GM18520 (cell line): ENCODE measurements around the gene LRBA.
"Not testable (repeated sequence)": the region's sequence is repeated elsewhere in the genome, so short reads cannot be mapped to it uniquely, and the experiment has no call there.

Source experiments
- ATAC-seq: cut with Tn5 transposase; IDR thresholded peaks from one replicate; pipeline ENCODE4 v1.9.1; 2021; ENCODE audit not compliant: unreplicated experiment

LRBA gene

GRCh38 chr4:150387981-150388380, 627.1 kb downstream of the LRBA start:
- ATAC-seq = no peak

- not testable (repeated sequence) for ATAC-seq
These were observed 628.7 kb downstream of the LRBA start for GRCh38 chr4:150386415-150386814.

GRCh38 chr4:150385606-150386005, 629.5 kb downstream of the LRBA start:
- ATAC-seq = no peak

DNA sequence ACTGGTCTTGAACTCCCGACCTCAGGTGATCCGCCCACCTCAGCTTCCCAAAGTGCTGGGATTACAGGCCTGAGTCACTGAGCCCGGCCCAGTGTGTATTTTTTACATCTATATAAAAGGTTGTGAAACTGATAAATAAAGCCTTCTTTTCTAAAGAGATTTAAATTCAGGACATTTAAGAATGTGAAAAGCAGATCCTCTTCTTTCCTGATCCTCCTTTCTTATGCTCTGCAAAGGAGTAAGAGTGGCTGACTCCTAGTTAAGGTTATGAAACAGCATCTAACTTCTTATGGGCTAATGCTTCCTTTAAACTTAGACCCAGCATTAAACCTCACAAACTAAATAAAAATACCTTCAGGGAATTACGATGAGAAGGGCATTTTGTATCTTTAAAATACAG, 630.8 kb downstream of the LRBA start:
- ATAC-seq = no peak

DNA sequence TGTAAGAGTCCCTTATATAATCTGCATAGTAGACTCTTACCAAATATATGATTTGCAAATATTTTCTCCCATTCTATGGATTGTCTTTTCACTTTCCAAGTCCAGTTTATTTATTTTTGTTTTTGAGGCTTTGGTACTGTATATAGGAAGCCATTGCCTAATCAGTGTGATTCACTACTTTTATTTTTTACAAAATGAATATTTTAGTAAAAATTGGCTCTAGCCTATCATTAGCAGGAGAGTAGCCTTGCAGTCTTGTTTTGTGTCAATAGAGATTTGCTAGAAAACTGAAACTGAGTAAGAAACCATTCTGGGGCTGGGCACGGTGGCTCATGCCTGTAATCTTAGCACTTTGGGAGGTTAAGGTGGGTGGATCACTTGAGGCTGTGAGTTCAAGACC, 633.1 kb downstream of the LRBA start:
- no peak for ATAC-seq

GRCh38 chr4:150381609-150382008, 633.5 kb downstream of the LRBA start:
- no peak for ATAC-seq

GRCh38 chr4:150381036-150381435, 634.0 kb downstream of the LRBA start:
- no peak for ATAC-seq

GRCh38 chr4:150379454-150379853, 635.6 kb downstream of the LRBA start:
- ATAC-seq = no peak

DNA sequence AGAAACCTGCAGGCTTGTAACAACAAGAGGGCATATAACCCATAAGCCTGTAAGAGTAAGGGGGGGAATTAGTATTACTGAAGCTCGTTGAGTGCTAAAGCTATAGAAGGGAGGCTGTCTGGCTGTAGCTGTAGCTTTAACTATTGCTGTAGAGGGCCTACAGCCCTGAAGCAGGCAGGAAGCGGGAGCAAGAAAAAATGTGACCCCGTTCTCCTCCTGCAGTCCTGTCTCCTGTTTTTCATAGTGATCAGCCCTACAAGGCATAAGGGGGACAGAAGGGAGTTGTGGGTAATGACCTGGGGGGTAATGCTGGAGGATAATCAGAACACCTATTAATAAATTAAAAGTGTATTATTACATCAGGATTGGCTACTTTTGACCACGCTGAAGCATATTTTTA, 640.1 kb downstream of the LRBA start:
- ATAC-seq = no peak

GRCh38 chr4:150371869-150372268, 643.2 kb downstream of the LRBA start:
- ATAC-seq = no peak

DNA sequence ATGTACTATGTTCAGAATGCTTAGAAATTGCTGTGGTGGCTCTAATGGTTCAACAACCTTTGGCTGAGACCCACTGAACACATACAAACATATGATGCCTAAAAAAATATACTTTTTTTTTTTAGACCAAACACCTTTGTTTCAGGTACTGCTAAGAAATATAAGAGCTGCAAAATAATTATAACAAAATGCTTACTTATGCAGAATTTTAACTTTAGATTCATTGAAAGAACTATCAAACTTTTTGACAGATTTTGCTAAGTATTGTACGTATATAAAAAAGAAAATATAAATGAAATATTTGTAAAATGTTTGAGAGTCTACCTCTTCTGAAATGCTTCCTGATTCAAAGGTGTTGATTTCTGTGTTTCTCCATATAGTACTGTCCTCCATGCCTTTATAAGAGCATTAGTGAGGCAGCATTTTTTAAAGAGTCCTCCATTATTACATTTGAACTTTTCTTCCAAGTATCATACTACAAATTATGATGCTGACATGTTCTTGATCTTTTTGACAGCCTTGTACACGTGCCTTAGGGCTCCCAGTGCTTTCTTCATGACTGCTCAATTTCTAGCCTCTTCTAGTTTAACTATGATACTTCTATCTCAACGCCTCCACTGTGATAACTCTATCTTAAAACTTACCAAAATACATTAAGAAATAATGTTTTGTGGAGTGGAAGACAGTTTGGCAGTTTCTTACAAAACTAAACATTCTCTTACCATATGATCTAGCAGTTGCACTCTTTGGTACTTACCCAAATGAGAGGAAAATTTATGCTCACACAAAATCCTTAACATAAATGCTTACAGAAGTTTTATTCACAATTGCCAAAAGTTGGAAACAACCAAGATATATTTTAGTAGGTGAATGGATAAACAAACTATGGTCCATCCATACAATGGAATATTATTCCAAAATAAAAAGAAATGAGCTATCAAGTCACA, 645.4 kb downstream of the LRBA start:
- ATAC-seq = no peak

DNA sequence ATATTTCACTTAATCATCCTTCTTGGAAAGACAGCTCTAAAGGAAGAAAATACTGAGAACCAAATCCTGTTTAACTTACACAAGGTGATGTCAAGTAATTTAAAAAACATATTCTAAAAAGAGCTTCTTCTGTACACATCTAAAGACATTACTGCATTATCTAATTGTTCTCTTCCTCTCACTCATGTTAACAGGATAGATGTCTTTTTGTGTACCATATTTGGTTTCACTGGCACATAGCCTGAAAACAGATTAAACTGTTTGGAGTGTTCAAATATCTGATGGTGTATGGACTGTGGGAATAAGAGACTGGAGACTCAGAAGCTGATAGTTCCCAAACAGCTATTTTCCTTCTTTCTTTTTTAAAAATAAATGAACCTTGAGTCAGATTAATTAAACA, 646.4 kb downstream of the LRBA start:
- no peak for ATAC-seq

GRCh38 chr4:150367326-150367725, 647.8 kb downstream of the LRBA start:
- ATAC-seq = no peak

DNA sequence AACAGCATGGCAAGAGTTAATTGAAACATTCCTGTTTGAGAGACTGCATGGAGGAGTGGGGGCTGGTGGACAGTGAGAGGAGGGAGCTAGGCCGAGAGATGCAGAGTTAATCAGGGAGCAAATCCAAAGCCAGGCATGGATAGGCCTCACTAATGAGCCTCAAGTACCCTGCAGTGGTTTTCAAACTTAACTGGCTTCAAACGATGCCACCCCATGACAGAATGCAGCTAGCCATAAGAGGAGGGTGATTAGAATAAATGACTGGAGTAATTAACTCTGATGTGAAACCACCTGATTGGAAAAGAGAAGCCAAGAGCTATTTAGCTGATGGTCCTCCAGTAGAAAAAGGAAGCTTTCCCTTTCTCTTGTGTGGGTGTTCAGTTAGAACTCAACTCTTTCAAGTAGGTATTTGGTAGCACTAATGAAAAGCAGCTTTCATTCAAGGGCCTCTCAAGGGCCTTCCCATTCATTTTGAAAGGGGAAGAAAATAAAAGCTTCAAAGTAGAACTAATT, 648.5 kb downstream of the LRBA start:
- peak; percentile 35 for ATAC-seq

- no peak for ATAC-seq
These were observed 651.1 kb downstream of the LRBA start for GRCh38 chr4:150363721-150364688.

GRCh38 chr4:150358691-150359090, 656.4 kb downstream of the LRBA start:
- no peak for ATAC-seq

DNA sequence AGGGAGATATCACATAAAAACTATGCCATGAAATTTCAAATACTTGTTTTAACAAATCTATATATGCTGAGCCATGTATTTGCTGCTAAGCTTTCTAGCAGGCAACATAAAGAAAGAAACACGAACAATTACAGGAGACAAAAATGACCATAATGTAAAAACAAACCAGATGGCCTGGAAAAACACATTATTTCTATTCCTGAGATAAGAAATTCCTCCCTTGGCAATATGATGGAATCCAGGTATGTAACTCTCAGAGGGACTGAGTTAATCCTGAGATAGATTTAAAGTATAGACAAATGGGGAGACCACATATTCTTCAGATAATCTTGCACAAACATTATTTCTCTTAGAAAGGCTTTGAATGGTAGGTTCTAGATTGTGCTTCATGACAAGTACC, 657.3 kb downstream of the LRBA start:
- ATAC-seq = no peak

GRCh38 chr4:150355858-150356455, 659.1 kb downstream of the LRBA start:
- ATAC-seq = no peak

DNA sequence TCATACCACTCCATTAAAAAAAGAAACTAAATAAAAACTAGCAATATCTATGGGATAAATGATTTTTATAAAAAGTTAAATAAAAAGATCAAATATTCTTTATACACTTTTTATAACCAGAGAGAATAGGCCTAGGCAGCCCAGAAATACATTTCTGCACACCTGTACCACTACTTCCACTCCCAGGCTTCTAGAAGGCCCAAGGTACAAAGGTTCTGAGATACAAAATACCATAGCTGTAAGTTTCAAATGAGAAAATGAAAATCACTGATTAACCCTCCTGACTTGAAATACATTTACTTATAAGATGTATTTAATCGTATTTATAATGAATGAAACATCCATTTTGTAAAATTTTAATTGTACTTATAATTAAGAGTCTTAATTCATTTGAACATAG, 659.7 kb downstream of the LRBA start:
- no peak for ATAC-seq

DNA sequence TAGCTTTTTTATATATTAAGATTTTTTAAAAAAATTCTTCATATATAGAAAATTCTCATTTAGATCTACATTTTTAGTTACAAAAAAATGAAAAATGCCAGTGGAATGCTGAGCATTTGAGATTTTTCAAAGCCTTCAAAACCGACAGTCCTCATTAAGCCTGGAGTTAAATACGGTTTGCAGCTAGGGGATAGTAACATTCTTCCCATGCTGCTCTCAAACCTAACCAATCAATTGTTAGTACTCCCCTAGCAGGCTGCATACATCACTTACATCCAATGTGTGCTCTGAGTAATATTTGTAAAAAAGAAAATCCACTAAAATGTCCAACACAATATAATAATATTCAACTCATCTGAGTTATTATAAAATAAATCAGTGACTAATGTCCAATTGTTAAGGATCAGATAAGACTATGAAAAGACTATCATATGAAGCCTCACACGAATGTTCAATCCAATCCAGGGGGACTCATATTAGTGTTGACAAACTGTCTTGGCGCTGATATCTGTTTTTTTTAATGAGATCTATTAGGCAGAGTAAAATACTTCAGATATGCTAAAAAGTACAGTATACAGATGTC, 660.8 kb downstream of the LRBA start:
- ATAC-seq = no peak

DNA sequence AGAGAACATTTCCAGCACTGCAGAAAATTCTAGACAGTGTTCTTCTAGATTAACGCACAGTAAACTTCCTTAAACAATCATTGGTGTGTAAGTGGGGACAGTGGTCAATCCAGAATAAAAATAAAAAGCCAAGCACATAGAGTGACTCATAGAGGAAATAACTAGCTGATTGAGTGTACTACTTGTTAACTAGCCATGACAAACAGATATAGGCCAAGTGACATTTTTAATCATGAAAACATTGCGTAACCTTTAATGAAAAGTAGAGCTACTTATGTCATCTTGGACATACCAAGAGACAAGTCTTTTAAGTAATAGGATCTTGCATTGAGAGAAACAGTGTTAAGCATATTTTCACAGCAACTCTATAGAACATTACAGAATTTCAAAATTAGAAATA, 667.0 kb downstream of the LRBA start:
- ATAC-seq = no peak
